HG02970 (cell line): ENCODE results near the gene NSRP1.
"Not testable (repeated sequence)": the region's sequence is repeated elsewhere in the genome, so short reads cannot be mapped to it uniquely, and the experiment has no call there.

Experiments
- ATAC-seq: cut with Tn5 transposase; IDR thresholded peaks from one replicate; pipeline ENCODE4 v1.9.1; 2021; ENCODE audit warnings: mild to moderate bottlenecking, moderate library complexity, moderate number of reproducible peaks; ENCODE audit not compliant: unreplicated experiment, low FRiP score

NSRP1 gene

GRCh38 chr17:30116661-30117551 is at the start of gene NSRP1:
Gene NSRP1, plus strand, starts transcription at chr17:30116816. Its CDS starts 28 bp downstream, at chr17:30116844.
- ATAC-seq = peak; percentile 53

GRCh38 chr17:30068465-30068864 is 48.2 kb upstream of the NSRP1 start:
- ATAC-seq = no peak

GRCh38 chr17:30074254-30074653 is 42.4 kb upstream of the NSRP1 start:
- no peak for ATAC-seq

GRCh38 chr17:30074730-30075129 is 41.9 kb upstream of the NSRP1 start:
- ATAC-seq = no peak

GRCh38 chr17:30082773-30083172 is 33.8 kb upstream of the NSRP1 start:
- ATAC-seq = no peak

GRCh38 chr17:30084788-30085187 is 31.8 kb upstream of the NSRP1 start:
- ATAC-seq = no peak

GRCh38 chr17:30086896-30087295 is 29.7 kb upstream of the NSRP1 start:
- no peak for ATAC-seq

- ATAC-seq = not testable (repeated sequence)
Observed at GRCh38 chr17:30087431-30087830, 29.2 kb upstream of the NSRP1 start.

- ATAC-seq = no peak
Observed at GRCh38 chr17:30091121-30091670, 25.4 kb upstream of the NSRP1 start.

- ATAC-seq = no peak
Observed at GRCh38 chr17:30091771-30092170, 24.8 kb upstream of the NSRP1 start.

- no peak for ATAC-seq
Observed at GRCh38 chr17:30092886-30093285, 23.7 kb upstream of the NSRP1 start.

GRCh38 chr17:30093463-30094147 is 23.0 kb upstream of the NSRP1 start:
- ATAC-seq = no peak

GRCh38 chr17:30095507-30096244 is 20.9 kb upstream of the NSRP1 start:
- ATAC-seq = no peak

GRCh38 chr17:30101686-30102390 is 14.8 kb upstream of the NSRP1 start:
- ATAC-seq = no peak

- ATAC-seq = no peak
Observed at GRCh38 chr17:30103921-30104320, 12.7 kb upstream of the NSRP1 start.

- ATAC-seq = no peak
Observed at GRCh38 chr17:30104575-30105339, 11.9 kb upstream of the NSRP1 start.

- ATAC-seq = no peak
Observed at GRCh38 chr17:30112794-30113193, 3.8 kb upstream of the NSRP1 start.

GRCh38 chr17:30113213-30113612 is 3.4 kb upstream of the NSRP1 start:
- no peak for ATAC-seq

- no peak for ATAC-seq
Observed at GRCh38 chr17:30116345-30116660, 313 bp upstream of the NSRP1 start.

- ATAC-seq = no peak
Observed at GRCh38 chr17:30117675-30118081, 1.1 kb downstream of the NSRP1 start.
